Suprapubic skin (tissue), 3 donors: Measurements from ENCODE around the gene ABHD2.

Source experiments
- CTCF ChIP-seq, 2 donors: fragments of 200-600 bp in 1 of 2; fragments of 450-650 bp in 1 of 2; sonication (generic) in 1 of 2; IDR thresholded peaks; one replicate each; pipeline ENCODE4 v1.5.1; 2016 to 2019; ENCODE audit warnings: antibody characterized with exemption in 2 of 2, mild to moderate bottlenecking in 1 of 2, moderate library complexity in 1 of 2
- EP300 ChIP-seq: sonication (generic); formaldehyde crosslinking; IDR thresholded peaks from one replicate; pipeline ENCODE4 v1.6.1; 2017; ENCODE audit warnings: antibody characterized with exemption
- POLR2A ChIP-seq, 2 donors: fragments of 450-650 bp; IDR thresholded peaks; one replicate each; pipeline ENCODE4 v1.6.1; 2017; ENCODE audit warnings: antibody characterized with exemption in 2 of 2, mild to moderate bottlenecking in 2 of 2, moderate library complexity in 2 of 2

GRCh38 chr15:89211678-89212170, 123.5 kb downstream of the ABHD2 start:
- TF ChIP-seq CTCF (IDR thresholded peaks at IDR 0.05) (no peak), EP300 (no peak), POLR2A (IDR thresholded peaks at IDR 0.05) (no peak)
